Effector memory CD8-positive, alpha-beta T cell (primary cell): ENCODE results near the gene FHOD1.
A peak's percentile ranks its signal among the peaks of the same experiment; 100 is the strongest.

Experiments
- ATAC-seq: fragments of 150-1000 bp; cut with Tn5 transposase; replicated peaks from 2 replicates; pipeline ENCODE4 v1.10.0; 2021; ENCODE audit warnings: mild to moderate bottlenecking, moderate library complexity
- DNase-seq, 3 experiments: peaks; one replicate each; pipeline ENCODE4 v3.0.0; 2021
- H3K27ac Mint-ChIP-seq, 2 donors: one replicate each; pipeline ENCODE4 v1.8.0; 2022; ENCODE audit warnings: mild to moderate bottlenecking in 2 of 2, mixed read lengths in 2 of 2, moderate library complexity in 2 of 2
- H3K27me3 Mint-ChIP-seq, 2 donors: one replicate each; pipeline ENCODE4 v1.8.0; 2022; ENCODE audit warnings: mixed read lengths in 2 of 2
- H3K36me3 Mint-ChIP-seq: one replicate; pipeline ENCODE4 v1.8.0; 2022; ENCODE audit warnings: mild to moderate bottlenecking, moderate library complexity, mixed read lengths; ENCODE audit not compliant: insufficient read depth
- H3K4me1 Mint-ChIP-seq, 2 donors: one replicate each; pipeline ENCODE4 v1.8.0; 2022; ENCODE audit warnings: low read depth in 2 of 2, mixed read lengths in 2 of 2
- H3K4me3 Mint-ChIP-seq, 2 donors: one replicate each; pipeline ENCODE4 v1.8.0; 2022; ENCODE audit warnings: mild to moderate bottlenecking in 2 of 2, mixed read lengths in 2 of 2, moderate library complexity in 2 of 2
- H3K9me3 Mint-ChIP-seq, 2 donors: one replicate each; pipeline ENCODE4 v1.8.0; 2022; ENCODE audit warnings: mixed read lengths in 2 of 2

The FHOD1 gene

DNA sequence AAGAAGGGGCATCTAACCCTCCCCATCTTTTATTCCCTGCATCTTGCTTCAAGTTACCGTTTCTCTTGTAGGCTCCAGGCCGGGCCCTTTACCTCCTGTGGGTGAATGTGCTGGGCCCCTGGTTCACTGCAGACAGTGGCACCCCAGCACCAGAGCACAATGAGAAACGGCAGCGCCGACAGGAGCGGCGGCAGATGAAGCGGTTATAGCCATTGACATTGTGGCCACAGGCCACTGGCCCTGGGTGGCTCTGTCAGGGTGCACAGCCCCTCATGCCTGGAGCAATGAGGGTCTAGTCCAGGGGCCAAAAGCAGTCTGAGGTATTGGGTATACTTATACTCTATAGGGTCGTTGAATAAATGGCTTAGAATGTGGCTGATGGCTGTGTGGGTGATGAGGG is 18.4 kb downstream of the FHOD1 start:
- Mint-ChIP-seq H3K27ac (peak overlapping the region in 1 of 2 donors; percentile 97), H3K4me1 (peaks cover 28 to 29% of the 10 kb centered on the region in 2 donors), H3K36me3 (peaks cover 53% of the 10 kb centered on the region)

DNA sequence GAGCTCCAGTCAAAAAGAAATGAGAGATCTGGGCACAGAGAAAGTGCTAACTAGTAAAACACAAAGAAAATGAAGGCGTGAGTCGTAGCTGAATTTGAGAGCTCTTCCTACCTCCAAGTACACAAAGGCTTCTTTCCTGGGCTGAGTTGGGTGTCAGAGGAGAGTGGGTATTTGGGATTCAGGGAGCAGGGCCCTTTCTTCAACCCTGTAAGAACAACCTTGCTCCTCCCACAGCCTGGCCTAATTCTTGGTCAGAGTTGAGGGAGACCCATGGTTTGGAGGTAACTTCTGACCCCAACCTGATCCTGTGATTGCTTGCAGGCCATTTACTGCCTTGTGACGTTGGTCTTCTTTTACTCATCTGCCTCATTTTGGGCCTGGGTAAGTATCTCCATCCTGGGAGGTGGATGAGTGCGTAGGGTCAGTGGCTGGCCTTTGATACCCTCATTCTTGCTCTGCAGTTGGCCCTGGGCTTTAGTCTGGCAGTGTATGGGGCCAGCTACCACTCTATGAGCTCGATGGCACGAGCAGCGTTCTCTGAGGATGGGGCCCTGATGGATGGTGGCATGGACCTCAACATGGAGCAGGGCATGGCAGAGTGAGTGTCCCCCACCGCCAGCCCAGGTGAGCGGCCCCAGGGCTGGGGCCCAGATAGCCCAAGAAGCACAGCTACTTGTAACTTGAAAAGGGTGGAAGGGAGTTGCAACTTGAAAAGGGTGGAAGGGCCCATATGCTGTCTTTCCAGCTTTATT is 19.1 kb downstream of the FHOD1 start:
- H3K9me3 Mint-ChIP-seq: no peaks in the 10 kb centered on the region
- H3K4me1 Mint-ChIP-seq: peaks cover 28 to 29% of the 10 kb centered on the region in 2 donors
- H3K36me3 Mint-ChIP-seq: peaks cover 53% of the 10 kb centered on the region
- DNase-seq: no peak
- peak overlapping the region in 1 of 2 donors; percentile 97 for H3K27ac Mint-ChIP-seq
- H3K27me3 Mint-ChIP-seq: no peaks in the 10 kb centered on the region
- H3K4me3 Mint-ChIP-seq: peak overlapping the region; percentile 97 to 99
- no peak for ATAC-seq

More for the DNA sequence above, 18.4 kb downstream of the FHOD1 start:
- Mint-ChIP-seq H3K27me3 (no peaks in the 10 kb centered on the region), H3K4me3 (peak overlapping the region; percentile 97 to 99), H3K9me3 (no peaks in the 10 kb centered on the region)
- ATAC-seq (no peak), DNase-seq (no peak)

GRCh38 chr16:67227567-67227921 is 19.7 kb downstream of the FHOD1 start:
- peaks cover 28 to 34% of the 10 kb centered on the region in 2 donors for H3K4me1 Mint-ChIP-seq
- no peaks in the 10 kb centered on the region for H3K27me3 Mint-ChIP-seq
- H3K27ac Mint-ChIP-seq: peak overlapping the region; percentile 97 to 98
- H3K36me3 Mint-ChIP-seq: peaks cover 56% of the 10 kb centered on the region
- DNase-seq (no peak), ATAC-seq (no peak)
- peak overlapping the region; percentile 97 to 99 for H3K4me3 Mint-ChIP-seq
- no peaks in the 10 kb centered on the region for H3K9me3 Mint-ChIP-seq

DNA sequence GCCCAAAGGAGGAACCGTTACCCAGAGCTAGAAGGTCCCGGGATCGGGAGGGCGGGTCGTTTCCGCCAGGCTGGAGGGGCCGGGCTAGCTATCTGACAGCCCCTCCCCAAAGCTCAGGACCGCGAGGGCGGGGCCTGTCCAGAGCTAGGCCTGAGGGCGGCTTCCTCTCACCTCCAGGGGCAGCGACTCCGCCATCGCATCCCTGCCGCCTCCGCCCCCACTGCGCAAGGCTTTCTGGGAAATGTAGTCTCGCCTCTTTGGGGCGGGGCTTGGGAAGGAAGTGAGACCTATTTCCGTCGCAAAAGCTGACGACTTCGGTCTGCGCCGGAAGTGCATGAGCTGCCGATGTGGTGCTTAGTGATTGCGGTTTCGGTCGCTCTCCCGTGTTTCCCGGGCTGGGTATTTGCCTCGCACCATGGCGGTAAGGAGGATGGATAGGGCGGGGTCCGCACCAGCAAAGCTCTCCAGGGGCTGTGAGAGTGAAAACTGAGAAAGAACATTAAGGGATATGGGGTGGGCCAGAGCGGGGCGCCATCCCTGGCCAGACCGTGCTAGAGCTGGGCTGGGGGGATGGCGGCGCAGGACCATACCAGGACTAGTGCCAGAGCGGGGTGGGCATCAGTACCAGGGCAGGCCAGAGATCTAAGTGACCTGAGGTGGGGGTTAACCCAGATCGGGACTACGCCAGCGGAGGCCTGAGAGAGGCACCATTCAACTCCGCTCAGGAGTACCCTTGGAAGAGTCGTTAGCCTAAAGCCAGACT is 20.3 kb downstream of the FHOD1 start, which contains the start of gene TMEM208:
TMEM208 (plus strand) TSS at position 327 of the 763 bp plus-strand sequence; CDS start at position 416, 89 bp downstream.
- Mint-ChIP-seq H3K9me3 (no peaks in the 10 kb centered on the region), H3K27me3 (no peaks in the 10 kb centered on the region), H3K36me3 (peaks cover 54% of the 10 kb centered on the region), H3K4me1 (peaks cover 28 to 34% of the 10 kb centered on the region in 2 donors), H3K4me3 (peak within 1 kb of the TSS; percentile 97 to 99), H3K27ac (peak within 1 kb of the TSS; percentile 97 to 98)
- ATAC-seq (peak; percentile 95), DNase-seq (peak; percentile 98 to 99 (median 98))

- ATAC-seq: no peak
- peak overlapping the region; percentile 97 to 99 for H3K4me3 Mint-ChIP-seq
- H3K27ac Mint-ChIP-seq: peak overlapping the region; percentile 97 to 98
Measured at GRCh38 chr16:67226295-67226803, 20.9 kb downstream of the FHOD1 start.

DNA sequence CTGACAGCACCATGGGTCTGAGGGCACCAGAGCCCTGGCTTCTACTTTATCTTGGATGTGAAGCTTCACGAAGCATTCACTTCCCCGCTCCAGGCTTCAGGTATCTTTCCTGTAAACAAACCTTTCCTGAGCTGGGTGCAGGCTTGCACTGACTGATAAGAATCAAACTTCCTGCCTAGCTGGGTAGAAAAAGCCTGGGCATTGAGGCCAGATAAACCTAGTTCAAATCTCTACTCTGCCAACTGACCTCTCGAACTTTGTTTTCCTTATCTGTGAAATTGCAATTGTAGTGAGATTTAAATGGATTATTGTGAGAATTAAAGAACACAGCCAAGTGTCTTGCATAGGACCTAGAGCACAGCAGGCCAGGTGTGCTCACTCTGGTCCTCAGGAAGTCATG is 23.3 kb downstream of the FHOD1 start:
- no peaks in the 10 kb centered on the region for H3K9me3 Mint-ChIP-seq
- H3K4me1 Mint-ChIP-seq: peaks cover 28 to 34% of the 10 kb centered on the region in 2 donors
- ATAC-seq (no peak), DNase-seq (no peak)
- peaks cover 31% of the 10 kb centered on the region for H3K36me3 Mint-ChIP-seq
- no peak overlapping the region for H3K27ac Mint-ChIP-seq
- H3K27me3 Mint-ChIP-seq: no peaks in the 10 kb centered on the region
- no peak overlapping the region for H3K4me3 Mint-ChIP-seq

More at GRCh38 chr16:67226295-67226803, 20.9 kb downstream of the FHOD1 start:
- no peak for DNase-seq
- Mint-ChIP-seq H3K27me3 (no peaks in the 10 kb centered on the region), H3K36me3 (peaks cover 50% of the 10 kb centered on the region), H3K4me1 (peaks cover 28 to 34% of the 10 kb centered on the region in 2 donors), H3K9me3 (no peaks in the 10 kb centered on the region)

DNA sequence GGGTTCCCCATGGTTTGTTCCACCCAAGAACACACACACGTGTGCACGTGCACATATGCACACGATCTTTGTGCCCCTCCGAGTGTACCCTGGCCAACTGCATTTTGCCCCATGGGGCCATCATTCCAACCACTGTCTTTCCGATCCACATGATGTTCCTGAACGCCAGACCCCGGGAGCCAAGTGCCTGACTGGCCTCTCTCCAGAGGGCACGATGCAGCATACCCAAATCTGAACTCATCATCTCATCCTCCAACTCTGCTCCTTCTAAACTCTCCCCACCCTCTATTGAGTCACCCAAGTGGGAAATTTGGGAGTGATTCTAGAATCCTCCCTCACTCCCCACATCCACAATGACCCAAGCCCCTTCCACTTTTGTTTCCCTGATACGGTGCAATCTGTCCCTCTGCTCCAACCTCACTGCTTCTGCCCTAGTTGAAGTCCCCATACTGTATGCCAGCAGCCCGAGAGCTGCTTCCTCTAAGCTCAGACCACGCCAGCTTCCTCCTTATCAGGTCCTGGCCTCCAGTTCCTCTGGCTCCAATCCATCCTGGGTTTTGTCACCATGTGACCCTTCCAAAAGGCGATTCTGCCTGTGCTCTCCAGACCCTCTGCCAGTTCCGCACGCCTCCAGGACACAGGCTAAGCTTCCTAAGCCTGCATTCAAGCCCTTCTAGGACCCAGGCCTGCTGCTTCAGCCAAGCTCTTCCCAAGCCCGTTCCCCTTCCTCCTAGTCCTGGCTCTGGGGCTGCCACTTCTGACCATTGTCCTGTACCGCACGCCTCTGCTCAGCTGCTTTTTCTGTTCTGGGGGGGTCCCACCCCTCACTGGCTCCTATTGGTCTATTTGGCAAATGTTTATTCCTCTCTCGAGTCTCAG is 30.4 kb downstream of the FHOD1 start:
- Mint-ChIP-seq H3K27ac (peak overlapping the region in 1 of 2 donors; percentile 19), H3K4me1 (peaks cover 0 to 6% of the 10 kb centered on the region in 2 donors), H3K36me3 (peaks cover 4% of the 10 kb centered on the region), H3K4me3 (no peak overlapping the region), H3K9me3 (no peaks in the 10 kb centered on the region), H3K27me3 (no peaks in the 10 kb centered on the region)
- DNase-seq (no peak), ATAC-seq (no peak)

- no peak overlapping the region for H3K4me3 Mint-ChIP-seq
- H3K9me3 Mint-ChIP-seq: no peaks in the 10 kb centered on the region
- H3K27ac Mint-ChIP-seq: no peak overlapping the region
- no peaks in the 10 kb centered on the region for H3K27me3 Mint-ChIP-seq
- H3K36me3 Mint-ChIP-seq: peaks cover 3% of the 10 kb centered on the region
- ATAC-seq (no peak), DNase-seq (no peak)
- H3K4me1 Mint-ChIP-seq: peaks cover 0 to 6% of the 10 kb centered on the region in 2 donors
Measured at GRCh38 chr16:67215706-67216105, 31.6 kb downstream of the FHOD1 start.

- Mint-ChIP-seq H3K4me3 (no peak overlapping the region), H3K36me3 (peaks cover under 1% of the 10 kb centered on the region), H3K27me3 (no peaks in the 10 kb centered on the region), H3K9me3 (no peaks in the 10 kb centered on the region), H3K27ac (peak overlapping the region in 1 of 2 donors; percentile 39), H3K4me1 (peaks cover 2 to 6% of the 10 kb centered on the region in 2 donors)
- no peak for DNase-seq
- ATAC-seq: no peak
Measured at GRCh38 chr16:67213197-67214019, 33.9 kb downstream of the FHOD1 start.

DNA sequence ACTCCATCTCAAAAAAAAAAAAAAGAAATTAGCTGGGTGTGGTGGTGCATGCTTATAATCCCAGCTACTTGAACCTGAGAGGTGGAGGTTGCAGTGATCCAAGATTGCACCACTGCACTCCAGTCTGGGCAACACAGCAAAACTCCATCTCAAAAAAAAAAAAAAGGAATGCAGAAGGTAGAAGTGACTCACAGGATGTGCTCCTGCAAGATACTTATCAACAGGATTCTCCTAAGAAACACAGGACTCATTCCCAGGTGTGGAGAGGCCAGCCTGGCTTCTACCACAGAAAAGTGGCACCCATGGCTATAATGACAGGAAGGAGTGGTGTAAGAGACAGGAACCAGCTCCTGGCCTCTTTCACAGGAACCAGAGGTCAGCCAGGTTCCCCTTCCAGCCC is 34.5 kb downstream of the FHOD1 start:
- Mint-ChIP-seq H3K36me3 (no peaks in the 10 kb centered on the region), H3K27ac (peak overlapping the region in 1 of 2 donors; percentile 39), H3K4me3 (no peak overlapping the region), H3K27me3 (no peaks in the 10 kb centered on the region), H3K9me3 (no peaks in the 10 kb centered on the region), H3K4me1 (peaks cover 2 to 6% of the 10 kb centered on the region in 2 donors)
- DNase-seq (no peak), ATAC-seq (no peak)

- Mint-ChIP-seq H3K4me1 (peaks cover 3 to 6% of the 10 kb centered on the region in 2 donors), H3K9me3 (no peaks in the 10 kb centered on the region), H3K27me3 (no peaks in the 10 kb centered on the region), H3K27ac (no peak overlapping the region), H3K36me3 (no peaks in the 10 kb centered on the region), H3K4me3 (no peak overlapping the region)
- DNase-seq: no peak
- no peak for ATAC-seq
Measured at GRCh38 chr16:67211674-67212073, 35.6 kb downstream of the FHOD1 start.
